SH-SY5Y (cell line): ENCODE measurements around the gene OR10A2.

ENCODE experiments used
- GATA2 ChIP-seq: IDR thresholded peaks from 2 replicates; pipeline ENCODE4 v1.6.1; 2011; ENCODE audit warnings: mild to moderate bottlenecking, low read depth, low read length
- GATA3 ChIP-seq: IDR thresholded peaks from 2 replicates; pipeline ENCODE4 v1.6.1; 2011; ENCODE audit warnings: low read depth, mild to moderate bottlenecking, low read length, moderate library complexity

The OR10A2 gene, protein sequence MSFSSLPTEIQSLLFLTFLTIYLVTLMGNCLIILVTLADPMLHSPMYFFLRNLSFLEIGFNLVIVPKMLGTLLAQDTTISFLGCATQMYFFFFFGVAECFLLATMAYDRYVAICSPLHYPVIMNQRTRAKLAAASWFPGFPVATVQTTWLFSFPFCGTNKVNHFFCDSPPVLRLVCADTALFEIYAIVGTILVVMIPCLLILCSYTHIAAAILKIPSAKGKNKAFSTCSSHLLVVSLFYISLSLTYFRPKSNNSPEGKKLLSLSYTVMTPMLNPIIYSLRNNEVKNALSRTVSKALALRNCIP

GRCh38 chr11:6862961-6863360, at the start of gene OR10A2:
Gene OR10A2, plus strand, starts transcription at chr11:6863057. Its CDS starts 6,698 bp downstream, at chr11:6869755.
- TF ChIP-seq GATA2: no peak
- no peak for TF ChIP-seq GATA3

DNA sequence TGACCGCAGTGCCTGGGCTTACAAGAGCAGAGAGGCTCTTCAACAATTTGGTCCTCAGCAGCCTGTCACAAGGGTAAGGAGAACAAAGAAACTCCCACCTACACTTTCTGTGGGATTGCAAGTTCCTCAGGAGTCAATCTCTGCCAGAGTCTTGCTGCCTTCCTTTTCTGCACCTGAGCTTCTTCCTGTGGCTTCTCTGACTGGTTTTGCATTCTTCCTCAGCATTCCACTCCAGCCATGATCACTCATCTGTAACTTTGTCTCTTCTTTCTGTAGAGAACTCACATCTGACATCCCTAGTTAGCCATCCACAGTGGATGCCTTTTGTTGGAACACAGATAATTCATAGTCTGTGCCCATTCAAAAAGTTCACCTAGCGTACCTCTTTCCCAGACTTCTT, 49.2 kb upstream of the OR10A2 start:
- TF ChIP-seq GATA2 (no peak), GATA3 (no peak)

DNA sequence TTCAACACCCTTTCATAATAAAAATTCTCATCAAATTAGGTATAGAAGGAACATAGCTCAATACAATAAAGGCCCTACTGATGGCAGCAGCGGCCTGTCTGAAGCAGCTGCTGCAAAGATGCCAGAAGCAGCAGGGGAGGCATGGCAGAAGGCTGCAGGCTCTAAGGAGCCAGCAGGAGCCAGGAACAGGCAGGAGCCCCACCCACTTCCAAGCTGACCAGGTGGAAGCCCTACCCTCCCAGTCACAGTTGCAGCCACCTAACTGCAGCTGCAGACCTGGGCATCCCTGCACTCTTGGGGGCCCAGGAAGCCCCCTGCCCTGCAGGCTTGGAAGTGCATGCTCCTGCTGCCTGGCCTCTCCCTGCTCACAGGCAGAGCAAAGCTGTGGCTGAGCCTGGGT, 45.2 kb upstream of the OR10A2 start:
- no peak for TF ChIP-seq GATA2
- no peak for TF ChIP-seq GATA3

GRCh38 chr11:6818967-6819366, 43.9 kb upstream of the OR10A2 start:
- TF ChIP-seq GATA3: no peak
- TF ChIP-seq GATA2: no peak

DNA sequence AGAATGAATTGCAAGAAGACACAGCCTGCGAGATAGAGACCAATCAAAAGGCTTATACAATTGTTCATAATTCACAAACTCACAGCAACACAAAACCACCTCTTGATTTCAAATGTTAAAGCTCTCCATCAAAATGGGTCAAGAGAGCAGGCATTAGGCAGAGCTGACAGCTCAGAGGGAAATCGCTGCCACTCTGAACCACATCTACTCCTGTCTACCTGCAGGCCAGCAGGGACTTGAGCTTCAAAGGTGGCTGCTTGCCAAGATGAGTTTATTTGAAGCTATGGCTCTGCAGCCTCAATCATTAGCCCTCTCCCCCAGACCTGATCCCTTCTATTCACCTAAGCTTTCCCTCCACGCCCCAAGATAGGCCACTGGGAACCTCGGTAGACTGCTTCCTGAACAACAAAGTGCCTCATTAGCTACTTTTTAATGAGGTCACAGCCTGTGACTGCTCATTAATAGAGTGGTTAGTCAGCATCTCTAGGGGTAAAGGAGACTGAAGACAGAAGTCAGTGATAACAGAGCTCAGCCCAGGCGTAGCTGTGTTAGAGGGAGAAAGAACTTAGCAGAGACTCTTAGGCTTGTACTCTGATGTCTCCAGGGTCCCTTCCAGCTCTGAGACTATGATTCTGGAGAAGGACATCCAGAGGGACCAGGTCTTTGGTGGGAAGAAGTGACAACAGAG, 38.6 kb upstream of the OR10A2 start:
- TF ChIP-seq GATA2 (no peak), GATA3 (no peak)

- TF ChIP-seq GATA3: no peak
- TF ChIP-seq GATA2: no peak
Observed at GRCh38 chr11:6825231-6825744, 37.6 kb upstream of the OR10A2 start.

GRCh38 chr11:6828103-6828502, 34.8 kb upstream of the OR10A2 start:
- TF ChIP-seq GATA3 (no peak), GATA2 (no peak)

- TF ChIP-seq GATA2 (no peak), GATA3 (no peak)
Observed at GRCh38 chr11:6833356-6833755, 29.5 kb upstream of the OR10A2 start.

DNA sequence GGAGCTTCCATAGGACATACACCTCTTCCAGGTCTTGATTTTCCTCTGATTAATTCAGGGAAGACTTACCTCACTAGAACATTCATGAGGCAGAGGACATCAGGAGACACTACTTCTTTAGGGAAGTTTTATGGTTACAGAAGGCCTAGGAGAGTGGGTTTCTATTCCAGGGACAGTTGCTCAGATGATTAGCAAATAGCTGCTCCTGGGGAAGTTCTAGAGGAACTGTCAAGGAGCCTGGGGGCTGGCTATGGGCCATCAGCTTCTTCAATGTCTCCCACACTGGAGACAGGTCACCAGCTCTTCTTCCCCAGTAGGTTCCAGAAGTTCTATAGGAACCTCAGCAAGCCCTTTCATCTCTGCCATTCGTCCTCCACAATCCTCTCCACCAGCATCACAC, 28.8 kb upstream of the OR10A2 start:
- TF ChIP-seq GATA2 (no peak), GATA3 (no peak)

GRCh38 chr11:6841694-6842093, 21.2 kb upstream of the OR10A2 start:
- TF ChIP-seq GATA3: no peak
- no peak for TF ChIP-seq GATA2

DNA sequence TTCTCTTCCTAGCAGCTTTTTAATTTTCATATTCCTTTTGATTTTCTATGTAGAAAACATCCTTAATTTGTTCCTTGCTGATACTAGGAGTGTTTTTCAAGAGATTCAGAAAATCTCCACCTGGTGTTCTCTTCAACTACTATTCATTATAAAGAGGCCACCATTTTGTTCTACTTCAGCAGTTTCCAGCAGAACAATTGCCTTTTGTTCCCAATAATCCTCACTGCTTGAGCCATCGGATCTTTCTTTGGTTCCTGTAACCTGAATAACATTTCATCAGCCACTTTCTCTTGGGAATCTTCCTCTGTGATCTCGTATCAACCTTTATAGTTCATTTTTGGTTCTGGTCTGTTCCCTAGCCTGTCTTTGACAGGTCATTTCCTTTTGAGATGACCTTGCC, 19.2 kb upstream of the OR10A2 start:
- TF ChIP-seq GATA2: no peak
- TF ChIP-seq GATA3: no peak

- TF ChIP-seq GATA2: no peak
- no peak for TF ChIP-seq GATA3
Observed at GRCh38 chr11:6844356-6844755, 18.5 kb upstream of the OR10A2 start.

- TF ChIP-seq GATA3: no peak
- no peak for TF ChIP-seq GATA2
Observed at GRCh38 chr11:6845383-6845782, 17.5 kb upstream of the OR10A2 start, which contains the start of gene OR10A5. Gene OR10A5, plus strand, starts transcription at chr11:6845683. Its CDS starts 0 bp downstream, at chr11:6845683.

DNA sequence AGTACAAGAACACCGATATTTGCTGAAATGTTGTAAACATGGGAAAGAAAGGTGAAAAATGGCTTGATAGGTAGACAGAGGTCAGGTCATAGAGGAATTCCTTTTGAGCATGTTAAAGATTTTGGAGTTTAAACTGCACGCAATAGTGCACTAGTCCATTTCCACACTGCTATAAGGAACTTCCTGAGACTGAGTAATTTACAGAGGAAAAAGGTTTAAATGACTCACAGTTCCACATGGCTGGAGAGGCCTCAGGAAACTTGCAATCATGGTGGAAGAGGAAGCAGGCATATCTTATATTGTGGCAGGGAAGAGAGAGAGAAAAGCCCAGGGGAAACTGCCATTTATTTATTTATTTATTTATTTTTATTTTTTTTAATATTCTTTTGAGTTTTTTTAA, 12.3 kb upstream of the OR10A2 start:
- TF ChIP-seq GATA3 (no peak), GATA2 (no peak)

DNA sequence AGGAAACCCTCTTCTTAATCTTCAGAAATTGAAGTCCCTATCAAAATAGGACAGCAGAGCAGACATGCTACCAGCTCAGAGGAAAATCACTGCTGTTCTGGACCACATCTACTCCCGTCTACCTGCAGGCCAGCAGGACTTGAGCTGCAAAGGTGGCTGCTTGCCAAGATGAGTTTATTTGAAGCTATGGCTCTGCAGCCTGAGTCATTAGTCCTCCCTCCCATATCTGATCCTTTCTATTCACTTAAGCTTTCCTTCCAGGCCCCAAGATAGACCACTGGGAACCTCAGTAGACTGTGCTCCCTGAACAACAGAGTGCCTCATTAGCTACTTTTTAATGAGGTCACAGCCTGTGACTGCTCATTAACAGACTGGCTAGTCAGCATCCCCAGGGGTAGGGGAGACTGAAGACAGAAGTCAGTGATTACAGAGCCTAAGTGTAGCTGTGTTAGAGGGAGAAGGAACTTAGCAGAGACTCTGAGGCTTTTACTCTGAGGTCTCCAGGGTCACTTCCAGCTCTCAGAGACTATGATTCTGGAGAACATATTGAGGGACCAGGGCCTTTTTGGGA, 6.8 kb upstream of the OR10A2 start:
- no peak for TF ChIP-seq GATA2
- TF ChIP-seq GATA3: no peak

GRCh38 chr11:6856871-6857270, 6.0 kb upstream of the OR10A2 start:
- TF ChIP-seq GATA3 (no peak), GATA2 (no peak)

GRCh38 chr11:6864438-6864837, 1.6 kb downstream of the OR10A2 start:
- TF ChIP-seq GATA2 (no peak), GATA3 (no peak)
